ENCODE measurements around the gene BIRC2.
A peak's percentile ranks its signal among the peaks of the same experiment; 100 is the strongest.
"Not testable (repeated sequence)": the region's sequence is repeated elsewhere in the genome, so short reads cannot be mapped to it uniquely, and the experiment has no call there.

BIRC2 gene

DNA sequence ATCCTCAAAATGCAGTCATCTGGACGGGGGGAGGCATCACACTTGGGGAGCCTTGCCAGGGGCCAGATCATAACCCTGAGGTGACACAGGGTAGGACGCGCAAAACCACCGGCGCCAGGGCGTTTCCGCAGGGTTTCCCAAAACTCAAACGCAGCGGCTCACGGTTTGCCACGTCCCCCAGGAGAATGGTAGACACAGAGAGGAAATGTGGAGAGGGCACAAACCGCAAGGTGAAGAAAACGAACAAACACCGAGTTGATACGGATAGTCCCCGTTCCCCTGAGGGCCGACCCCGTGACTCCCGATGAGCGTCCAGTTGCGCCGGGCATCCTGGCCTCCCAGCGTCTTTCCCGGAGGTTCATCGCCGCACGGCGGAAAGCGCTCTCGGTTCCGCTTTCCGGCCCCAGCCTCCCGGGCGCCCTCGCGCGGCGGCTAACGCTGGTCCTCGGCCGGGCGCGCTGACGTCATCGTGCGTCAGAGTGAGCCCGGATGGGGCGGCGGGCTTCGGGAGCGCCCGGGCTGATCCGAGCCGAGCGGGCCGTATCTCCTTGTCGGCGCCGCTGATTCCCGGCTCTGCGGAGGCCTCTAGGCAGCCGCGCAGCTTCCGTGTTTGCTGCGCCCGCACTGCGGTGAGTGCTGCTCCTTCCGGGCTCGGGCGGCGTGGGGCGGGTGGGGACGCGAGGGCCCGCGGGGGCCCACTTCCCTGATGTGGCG is at the start of gene BIRC2:
TSS of gene BIRC2 (plus strand) at position 467 of the 714 bp plus-strand sequence. CDS start 2,641 bp downstream, outside the sequence.
- DNase-seq: peak; percentile 59

DNA sequence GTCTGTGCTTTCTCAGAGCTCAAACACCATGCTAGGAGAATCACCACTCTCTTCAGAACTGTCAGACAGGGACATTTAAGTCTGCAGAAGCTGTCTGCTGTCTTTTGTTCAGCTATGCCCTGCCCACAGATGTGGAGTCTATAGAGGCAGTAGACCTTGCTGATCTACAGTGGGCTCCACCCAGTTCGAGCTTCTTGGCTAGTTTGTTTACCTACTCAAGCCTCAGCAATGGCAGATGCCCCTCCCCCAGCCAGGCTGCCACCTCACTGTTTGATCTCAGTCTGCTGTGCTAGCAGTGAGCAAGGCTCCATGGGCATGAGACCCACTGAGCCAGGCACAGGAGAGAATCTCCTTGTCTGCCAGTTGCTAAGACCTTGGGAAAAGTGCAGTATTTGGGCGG is 46.2 kb upstream of the BIRC2 start:
- DNase-seq: not testable (repeated sequence)

DNA sequence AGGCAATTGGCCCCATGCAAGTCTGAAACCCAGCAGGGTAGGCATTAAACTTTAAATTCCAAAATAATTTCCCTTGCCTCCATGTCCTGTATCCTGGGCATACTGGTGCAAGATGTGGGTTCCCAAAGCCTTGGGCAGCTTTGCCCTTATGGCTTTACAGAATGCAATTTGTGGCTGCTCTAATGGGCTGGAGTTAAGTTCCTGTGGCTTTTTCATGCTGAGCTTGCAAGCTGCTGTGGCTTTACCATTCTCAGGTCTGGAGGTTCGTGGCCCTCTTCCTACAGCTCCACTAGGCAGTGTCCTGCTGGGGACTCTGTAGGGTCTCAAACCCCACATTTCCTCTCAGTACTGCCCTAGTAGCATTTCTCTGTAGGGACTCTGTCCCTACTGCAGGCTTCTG is 44.8 kb upstream of the BIRC2 start:
- DNase-seq: no peak

DNA sequence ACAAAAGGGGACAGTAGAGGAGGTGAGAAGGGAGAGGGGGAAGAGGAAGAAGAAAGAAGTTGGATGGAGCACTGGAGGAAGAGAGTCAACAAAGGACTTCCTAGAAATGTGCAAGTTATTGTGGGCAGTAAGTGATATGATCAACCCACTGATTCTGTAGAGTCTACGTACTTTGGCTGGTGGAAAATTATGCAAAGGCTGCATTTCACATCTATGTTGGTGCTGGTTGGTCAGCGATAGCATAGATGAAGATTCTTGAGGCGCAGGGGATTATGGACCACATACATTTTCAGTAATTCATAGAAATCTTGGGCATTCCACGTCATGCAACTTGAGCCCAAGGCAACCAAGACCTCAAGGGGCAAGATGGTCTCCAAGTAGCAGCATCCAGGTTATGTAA is 42.3 kb upstream of the BIRC2 start:
- DNase-seq: no peak

DNA sequence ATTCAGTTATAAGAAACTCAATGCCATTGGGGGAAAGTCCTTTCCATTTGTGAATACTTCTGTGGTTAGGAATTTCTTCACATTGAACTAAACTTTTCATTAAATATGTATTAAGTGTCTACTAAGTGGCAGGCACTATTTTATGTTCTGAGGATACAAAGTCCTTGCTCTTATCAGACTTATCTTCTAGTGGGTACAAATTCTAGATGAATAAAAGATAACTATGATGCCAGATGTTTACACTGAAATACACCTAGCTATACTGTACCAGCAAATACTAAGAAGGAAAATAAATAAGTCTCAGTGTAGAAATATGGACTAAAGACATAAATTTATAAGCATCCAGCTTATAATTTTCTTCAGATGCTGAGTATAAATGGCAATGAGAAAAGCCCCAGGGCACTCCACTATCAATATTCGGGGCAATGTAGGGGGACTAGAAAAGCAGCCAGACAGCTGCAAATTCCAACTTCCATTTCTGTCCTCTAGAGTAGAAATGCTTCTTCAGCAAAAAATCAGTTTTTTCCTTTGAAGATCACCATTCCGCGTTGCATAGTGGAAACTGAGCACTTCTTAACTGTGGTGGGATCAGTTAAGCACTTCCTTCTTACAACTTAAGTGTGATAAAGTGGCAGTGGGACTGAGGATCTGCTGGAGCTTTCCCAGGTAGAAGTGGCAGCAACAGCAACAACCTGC is 41.5 kb upstream of the BIRC2 start:
- no peak for DNase-seq

DNA sequence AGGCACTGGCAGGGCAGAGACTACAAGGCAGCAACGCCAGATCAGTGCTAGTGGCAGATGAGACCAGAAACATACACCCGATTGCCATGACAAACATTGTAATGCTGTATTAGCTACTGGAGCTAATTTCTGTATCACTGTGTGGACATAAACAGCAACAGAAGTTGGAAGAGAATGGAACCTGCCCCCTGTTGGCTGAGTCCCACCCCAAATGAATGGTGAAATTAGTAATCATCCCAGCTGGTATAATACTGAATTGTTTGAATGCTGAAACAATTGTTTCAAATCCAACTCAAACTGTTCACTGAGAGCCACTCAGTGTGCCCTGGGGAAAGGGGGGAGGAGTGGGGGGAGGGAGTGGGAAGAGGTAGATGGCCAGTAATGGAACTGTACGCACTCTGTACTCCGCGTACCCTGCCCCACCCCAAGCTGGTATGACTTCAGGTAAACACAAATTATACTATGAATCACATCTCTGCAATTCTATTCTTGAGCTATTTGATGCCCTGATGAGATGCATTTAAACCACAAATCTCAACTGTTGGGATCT is 40.9 kb upstream of the BIRC2 start:
- DNase-seq: no peak

DNA sequence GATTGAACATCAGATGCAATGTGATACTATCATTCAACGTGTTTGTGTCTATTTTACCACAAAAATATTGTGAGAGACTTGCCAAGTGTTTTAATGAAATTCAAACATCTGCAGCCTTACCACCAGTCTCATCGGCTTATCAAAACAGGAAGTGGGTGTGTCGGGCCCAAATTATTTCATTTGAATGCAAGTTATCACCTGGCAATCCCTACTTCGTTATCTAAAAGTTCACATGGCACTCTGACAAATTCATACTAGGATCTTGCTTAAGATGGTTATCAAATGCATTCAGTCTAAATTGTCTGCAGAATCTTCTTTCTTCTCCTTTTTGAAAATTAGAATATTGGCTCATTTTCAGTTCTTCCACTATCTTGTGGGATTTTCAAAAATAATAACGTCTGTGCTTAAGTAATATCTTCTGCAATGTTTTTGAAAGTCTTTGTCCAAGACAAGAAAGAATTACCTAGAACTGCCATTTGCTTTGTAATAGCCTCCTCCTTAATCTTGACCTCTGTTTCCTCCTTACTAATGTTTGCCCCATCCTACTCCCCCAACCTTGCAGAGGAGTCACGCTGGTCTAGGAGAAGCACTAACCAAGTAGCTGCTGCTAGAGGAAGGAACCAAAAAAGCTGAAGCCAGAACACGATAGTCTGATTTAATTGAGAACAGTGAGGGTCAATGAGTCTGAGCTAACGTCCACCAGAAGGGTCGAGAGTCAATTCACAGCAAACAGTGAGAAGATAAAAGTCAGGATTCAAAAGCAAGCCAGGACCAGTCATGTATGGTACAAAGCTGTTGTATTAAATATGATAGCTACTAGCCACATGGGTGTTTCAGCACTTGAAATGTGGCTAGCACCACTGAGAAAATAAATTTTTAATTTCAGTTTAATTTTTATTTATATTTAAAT is 39.9 kb upstream of the BIRC2 start:
- no peak for DNase-seq

DNA sequence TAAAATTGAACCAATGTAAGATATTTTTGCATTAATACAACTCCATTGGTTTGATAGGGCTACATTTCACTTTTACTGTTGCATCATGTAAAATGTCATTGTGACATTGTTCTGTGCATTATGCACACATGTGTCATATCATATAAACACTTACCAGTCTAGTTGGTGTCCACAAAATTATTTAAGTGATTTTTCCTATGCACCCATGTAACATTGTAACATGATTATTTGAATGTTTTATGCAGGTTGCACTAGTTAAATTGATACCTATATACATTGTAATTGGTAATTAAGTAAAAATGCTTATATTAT is 39.3 kb upstream of the BIRC2 start:
- DNase-seq: no peak

DNA sequence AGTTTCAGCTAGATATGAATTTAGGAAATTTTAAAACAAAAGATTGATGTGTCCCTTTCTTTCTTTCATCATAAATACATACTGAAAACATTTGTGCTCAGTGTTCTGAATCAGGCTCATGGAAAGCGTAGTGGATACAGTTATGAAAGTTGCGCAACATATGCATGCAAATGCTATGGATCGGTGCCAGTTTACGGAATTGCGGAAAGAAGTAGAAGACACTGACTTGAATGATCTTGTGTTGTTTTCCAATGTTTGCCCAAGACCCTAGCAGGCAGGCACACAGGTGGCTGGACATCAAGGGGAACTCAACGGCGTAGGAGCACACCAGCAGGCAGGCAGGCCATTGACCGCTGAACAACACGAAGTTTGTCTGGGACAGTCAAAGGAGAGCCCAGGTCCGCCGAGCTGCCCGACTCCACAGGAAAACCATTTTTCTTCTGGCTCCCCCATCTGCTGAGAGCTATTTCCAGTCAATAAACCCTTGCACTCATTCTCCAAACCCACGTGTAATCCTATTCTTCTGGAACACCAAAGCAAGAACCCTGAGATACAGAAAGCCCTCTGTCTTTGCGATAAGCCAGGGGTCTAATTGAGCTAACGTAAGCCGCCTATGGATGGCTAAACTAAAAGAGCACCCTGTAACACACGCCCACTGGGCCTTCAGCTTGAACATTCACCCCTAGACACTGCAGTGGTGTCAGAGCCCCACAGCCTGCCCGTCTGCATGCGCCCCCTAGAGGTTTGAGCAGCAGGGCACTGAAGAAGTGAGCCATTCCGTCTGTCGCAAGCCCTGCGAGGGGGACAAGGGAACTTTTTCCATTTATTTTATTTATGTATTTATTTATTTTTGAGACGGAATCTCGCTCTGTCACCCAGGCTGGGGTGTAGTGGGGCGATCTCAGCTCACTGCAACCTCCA is 37.1 kb upstream of the BIRC2 start:
- no peak for DNase-seq

DNA sequence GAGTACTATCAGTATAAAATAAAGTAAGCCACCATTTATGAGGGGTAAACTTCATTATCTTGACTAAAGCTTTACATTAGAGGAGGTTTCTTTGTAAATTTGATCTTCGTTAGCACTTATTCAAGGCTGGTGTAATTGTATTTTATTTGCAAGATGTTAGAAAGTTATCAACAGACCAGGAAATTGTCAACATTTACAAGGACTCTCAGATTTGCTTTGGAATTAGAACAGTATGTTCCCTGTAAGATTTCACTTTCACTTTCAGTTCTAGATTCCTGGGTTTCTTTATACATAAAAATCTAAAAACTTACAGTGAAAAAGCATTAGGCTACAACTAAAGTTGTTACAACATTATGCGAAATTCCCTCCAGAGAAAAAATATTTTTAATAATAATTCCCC is 34.3 kb upstream of the BIRC2 start:
- peak; percentile 33 for DNase-seq

DNA sequence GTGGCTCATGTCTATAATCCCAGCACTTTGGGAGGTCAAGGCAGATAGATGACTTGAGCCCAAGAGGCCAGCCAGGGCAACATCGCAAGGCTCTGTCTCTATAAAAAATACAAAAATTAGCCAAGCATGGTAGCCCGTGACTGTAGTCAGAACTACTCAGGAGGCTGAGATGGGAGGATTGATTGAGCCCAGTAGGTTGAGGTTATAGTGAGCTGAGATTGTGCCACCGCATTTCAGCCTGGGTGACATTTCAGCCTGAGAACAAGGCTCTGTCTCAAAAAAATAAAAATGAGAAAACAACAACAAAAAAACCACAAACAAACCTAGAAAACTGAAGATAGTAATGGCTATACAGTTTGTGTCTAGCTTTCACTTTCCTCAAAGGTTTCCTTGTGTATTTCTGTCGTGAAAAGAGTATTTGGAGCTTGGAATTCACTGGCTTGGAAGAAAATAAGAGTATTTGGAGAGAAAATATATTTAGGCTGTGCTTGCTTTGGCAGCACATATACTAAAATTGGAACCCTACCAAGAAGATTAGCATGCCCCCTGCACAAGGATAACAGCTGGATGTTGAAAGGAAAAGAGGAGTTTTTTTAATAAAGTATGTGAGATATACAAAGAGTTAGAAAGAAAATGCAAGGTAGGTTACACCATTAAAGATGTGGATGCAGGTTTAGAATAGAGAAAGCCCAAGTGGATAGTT is 33.6 kb upstream of the BIRC2 start:
- DNase-seq: no peak

DNA sequence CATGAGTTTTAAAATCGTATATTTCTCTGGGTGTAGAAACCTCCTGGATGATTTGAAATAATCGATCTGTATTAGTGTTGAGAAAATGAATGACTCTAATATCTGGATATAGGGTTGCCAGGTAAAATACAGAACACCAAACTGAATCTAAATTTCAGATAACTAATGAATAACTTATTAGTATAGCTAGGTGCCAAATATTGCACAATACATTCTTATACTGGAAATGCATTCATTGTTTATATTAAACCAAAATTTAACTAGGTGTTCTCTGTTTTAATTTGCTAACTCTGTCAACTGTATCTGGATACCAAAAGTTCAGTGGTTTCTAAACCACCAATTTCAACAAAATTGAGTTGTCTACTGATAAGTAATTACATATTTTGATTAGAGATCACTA is 32.2 kb upstream of the BIRC2 start:
- no peak for DNase-seq

DNA sequence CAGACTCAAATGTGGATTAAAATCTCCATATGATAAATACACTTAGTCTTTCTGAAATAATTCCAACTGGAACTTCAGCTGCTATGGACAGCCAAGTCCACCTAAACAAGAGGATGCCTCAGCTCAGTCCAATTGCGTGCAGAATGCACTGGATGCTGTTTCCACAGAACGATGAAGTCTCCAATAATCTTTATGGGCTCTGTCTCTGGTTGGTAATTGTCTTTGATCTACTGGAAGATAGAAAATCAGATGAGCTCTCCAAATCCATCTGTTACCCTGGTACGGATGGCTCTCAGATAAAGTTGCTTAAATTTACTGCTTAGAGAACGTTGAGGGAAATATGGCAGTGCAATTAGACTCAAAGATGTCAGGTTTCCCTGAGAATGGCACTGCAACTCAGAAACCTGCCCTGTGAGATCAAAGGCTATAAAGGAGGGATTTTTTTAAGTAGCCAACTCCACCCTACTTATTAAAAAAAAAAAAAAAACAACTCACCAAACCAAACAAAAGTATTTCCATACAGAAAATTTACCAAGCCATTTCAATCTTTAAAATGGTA is 30.6 kb upstream of the BIRC2 start:
- DNase-seq: no peak

DNA sequence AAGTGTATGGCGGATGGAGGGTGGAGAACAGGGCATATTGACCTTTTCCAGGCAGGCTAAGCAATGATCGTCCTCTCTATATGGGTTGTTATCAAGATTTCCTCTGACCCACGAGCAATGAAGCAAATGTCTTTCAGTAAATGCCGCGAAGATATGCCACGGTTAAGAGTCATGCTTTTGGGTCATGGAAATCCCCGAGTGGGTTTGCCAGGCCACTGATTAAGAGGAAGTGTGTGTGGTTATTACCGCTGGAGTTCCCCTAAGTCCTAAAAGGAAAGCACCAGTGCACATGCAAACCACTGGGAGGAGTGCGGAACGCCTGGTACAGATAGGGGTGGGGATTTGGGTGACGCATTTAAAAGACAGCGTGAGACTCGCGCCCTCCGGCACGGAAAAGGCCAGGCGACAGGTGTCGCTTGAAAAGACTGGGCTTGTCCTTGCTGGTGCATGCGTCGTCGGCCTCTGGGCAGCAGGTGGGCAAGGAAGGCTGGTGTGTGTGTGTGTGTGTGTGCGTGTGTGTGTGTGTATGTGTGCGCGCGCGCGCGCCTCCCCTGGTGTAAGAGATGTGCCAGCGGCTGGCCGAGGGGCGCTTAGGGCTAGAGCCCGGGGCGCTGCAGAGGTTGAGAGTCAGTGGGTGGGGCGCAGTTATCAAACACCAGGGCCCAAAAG is 29.8 kb upstream of the BIRC2 start, which contains the start of gene BIRC3:
TSS of gene BIRC3 (plus strand) at position 386 of the 669 bp plus-strand sequence. CDS start 7,026 bp downstream, outside the sequence.
- peak; percentile 78 for DNase-seq

DNA sequence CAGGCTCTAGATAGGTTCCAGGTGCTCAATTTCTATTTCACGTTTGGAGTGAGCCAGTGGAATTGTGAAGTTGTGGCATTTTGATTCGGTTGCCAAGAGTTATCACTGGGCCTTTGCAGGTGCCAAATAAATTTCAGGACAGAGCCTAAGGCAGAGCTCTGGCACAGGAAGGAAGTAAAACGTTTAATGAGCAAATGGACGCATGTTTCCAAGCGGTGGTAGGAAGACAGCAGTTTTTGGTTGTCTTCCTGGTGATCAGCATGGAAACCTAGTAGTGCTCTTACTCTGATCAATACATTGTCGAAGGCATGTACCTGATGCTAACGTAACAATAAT is 29.3 kb upstream of the BIRC2 start:
- DNase-seq: no peak

DNA sequence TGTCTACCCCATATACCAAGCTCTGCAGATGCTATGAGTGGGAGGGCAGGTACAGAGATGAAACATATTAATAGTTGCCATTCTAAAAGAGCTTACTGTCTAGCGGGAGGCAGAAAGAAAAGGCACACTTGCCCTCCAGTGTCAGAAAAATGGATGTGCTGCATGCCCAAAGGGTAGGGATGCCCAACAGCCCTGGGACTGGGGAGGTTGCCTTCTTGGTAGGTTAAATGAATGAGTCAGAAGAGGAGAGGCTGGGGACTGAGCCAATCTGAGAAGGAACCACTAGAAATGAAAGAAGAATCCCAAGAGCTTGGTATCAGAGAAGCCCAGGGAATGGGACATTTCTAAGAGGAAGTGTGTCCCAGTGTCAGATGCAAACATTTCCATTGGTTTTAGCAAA is 28.5 kb upstream of the BIRC2 start:
- DNase-seq: no peak

DNA sequence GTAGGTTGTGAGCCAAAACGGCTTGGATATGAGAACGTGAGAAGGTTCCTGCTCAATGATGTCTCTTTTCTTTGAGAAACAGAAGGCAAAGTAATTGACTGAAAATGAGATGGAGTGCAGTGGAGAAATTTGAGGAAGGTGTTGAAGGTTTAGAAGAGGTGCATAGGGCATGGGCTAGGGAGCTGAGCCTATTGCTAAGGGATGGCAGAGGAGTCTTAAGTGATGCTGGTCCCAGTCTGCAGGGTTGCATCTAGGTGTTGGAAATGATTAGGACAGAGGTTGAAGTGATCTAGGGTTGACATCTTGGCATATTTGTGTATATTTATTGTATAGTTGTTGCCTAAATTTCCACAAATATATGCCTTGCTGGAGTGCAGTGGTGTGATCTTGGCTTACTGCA is 27.5 kb upstream of the BIRC2 start:
- no peak for DNase-seq

DNA sequence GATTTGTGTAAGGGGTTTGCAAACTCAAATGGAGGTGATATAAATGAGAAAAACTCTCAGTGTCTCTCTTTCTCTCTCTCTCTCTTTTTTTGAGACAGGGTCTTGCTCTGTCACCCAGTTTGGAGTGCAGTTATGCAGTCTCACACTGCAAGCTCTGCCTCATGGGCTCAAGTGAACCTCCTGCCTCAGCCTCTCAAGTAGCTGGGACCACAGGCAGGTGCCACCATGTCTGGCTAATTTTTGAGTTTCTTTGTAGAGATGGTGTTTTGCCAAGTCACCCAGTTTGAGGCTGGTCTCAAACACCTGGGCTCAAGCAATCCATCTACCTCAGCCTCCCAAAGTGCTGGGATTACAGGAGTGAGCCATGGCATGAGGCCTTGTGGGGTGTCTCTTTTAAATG is 26.8 kb upstream of the BIRC2 start:
- DNase-seq: no peak

DNA sequence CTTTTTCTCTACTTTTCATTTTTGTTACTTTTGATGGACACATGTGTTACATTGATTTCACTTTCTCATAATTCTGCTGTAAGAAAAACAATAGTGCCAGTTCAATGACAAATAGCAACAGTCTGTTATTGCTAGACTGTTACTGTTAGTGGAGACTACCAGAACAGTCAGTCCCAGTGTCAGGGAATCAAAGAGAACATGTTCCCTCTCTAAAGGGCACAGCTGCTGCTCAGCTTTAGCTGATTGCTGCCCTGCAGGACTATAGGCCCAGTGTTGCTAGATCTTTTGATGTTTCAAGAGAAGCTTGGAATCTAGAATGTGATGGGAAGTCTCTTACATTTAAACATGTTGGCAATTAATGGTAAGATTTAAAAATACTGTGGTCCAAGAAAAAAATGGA is 26.3 kb upstream of the BIRC2 start:
- DNase-seq: no peak

DNA sequence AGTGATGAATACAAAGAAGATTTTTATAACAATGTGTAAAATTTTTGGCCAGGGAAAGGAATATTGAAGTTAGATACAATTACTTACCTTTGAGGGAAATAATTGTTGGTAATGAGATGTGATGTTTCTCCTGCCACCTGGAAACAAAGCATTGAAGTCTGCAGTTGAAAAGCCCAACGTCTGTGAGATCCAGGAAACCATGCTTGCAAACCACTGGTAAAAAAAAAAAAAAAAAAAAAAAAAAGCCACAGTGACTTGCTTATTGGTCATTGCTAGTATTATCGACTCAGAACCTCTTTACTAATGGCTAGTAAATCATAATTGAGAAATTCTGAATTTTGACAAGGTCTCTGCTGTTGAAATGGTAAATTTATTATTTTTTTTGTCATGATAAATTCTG is 24.5 kb upstream of the BIRC2 start:
- no peak for DNase-seq
